M059J (cell line): ENCODE data around the gene PIGO. TPM values are rescaled to one million over a fixed set of nuclear protein-coding genes. Genes with fewer than 3 reads are reported as not detected.

Source experiments
- DNase-seq: peaks from one replicate; pipeline ENCODE4 v3.0.0-alpha.2; 2012; ENCODE audit warnings: low read depth
- total RNA-seq: library from RNA; depleted of rRNA; stranded (reverse); fragments of >200 nt; shearing (Covaris generic); gene quantifications from 2 replicates; pipeline ENCODE4 v1.2.3, GENCODE V29; 2014; rRNA removed

Gene PIGO
- total RNA-seq = 27.5 and 29.2 TPM in 2 replicates

DNA sequence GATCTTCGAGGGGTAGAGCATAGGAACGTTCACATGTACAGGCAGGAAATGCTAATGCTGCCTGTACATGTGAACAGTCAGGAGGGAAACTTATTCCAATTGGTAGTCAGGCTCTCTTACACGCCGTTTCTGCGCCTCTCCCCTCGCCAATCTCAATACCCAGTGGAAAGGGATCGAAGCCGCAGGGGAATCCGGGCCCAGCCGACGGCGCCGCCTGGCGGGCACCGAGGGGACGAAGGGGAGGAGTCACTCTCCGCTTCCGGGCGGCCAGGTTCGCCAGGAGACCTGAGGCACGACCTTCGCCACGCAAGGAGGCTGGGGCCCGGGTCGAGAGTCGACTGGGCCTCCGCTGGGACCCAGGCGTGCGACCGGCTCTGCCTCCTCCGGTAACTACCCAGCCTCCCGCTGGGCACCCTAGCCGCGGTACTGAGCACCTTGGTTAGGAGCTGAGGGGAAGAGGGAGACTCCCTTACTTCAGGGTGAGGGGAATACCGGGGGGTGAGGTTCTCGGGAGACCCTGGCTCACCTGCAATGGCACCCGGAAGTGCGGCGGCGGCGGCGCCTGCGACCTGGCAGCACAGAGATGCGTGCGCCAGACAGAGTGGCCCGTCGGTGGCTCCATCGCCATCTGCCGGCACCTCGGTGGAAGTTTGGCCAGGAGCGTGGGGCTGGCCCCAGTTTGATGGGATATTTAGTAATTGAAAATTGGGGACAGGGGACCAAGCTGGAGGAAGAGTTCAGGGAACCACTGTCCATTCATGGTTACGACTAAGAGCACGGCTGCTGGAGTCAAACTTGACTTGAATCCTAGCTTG lies at the start of gene PIGO:
TSS of gene PIGO (minus strand) at position 557 of the 815 bp plus-strand sequence. CDS start 1,026 bp downstream, outside the sequence.
- DNase-seq = peak; percentile 83

DNA sequence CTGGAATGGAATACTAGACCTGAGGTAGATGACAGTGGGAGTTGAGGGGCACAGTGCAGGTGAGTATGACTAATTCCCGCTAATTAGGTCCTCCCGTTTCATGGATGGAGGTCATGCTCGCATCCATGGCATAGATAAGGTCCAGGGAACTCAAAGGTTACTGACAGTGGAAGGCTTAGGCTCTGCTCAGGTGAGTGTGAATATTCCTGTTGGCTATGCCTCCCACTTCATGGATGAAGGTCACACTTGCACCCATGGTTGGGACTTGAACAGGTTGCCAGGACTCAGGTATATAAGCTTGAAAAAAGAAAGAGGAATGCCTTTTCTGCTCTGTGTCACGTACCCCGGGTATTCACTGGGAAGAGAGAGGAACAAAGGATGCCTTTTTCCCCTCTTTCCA lies 45.6 kb upstream of the PIGO start:
- no peak for DNase-seq

DNA sequence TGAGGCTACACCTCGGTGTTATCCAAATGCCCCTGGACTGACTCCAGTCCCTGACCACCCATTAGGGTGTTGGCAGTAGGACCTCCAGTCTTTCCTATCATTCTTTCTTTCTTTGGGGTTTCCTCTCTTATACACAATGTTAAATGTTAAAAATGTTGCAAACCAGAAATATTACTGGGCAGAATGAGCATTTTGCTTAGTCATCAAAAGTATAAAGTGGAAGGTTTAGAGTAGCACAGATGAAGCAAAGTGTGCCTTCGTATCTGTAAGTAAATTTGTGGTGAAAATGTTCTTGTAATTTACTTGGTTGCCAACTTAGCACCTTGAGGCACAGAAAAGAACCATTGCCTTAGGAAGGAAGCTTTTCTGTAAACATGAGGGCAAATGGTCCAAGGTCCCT lies 43.7 kb upstream of the PIGO start:
- DNase-seq = no peak

DNA sequence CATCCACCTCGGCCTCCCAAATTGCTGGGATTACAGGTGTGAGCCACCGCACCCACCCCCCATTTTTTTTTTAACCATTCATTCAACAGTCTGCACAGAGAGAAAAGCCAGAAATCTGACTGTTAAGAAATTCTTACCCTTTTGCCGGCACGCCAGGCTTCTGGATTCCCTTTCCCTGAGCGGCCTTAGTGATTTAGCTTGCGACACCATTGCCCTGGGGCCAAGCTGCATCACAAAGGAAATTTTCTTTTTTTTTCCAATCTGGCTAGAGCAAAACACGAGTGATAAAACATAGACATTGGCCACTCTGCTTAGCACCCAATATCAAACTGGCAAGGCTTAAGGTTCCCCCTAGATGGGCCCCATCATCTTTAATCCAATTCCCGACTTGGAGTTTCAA lies 40.5 kb upstream of the PIGO start:
- DNase-seq = peak; percentile 27

DNA sequence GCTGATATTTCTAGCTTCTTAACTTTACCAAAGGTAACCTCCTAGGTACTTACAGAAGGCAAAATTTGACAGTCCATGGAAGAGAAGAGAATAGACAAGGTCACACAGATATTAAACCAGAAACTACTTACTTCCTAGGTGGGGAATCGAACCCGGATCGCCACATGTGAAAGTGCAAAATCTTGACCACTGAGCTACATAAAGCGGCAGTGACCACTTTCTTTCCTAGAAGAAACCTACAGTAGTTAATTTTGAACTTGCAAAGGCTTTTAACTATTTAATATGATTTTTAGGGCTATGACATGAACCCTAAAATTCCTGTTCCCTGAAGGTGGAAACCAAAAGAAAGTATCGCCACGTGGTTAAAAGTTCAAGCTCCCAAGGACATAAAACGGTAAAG lies 39.6 kb upstream of the PIGO start:
- DNase-seq = no peak

DNA sequence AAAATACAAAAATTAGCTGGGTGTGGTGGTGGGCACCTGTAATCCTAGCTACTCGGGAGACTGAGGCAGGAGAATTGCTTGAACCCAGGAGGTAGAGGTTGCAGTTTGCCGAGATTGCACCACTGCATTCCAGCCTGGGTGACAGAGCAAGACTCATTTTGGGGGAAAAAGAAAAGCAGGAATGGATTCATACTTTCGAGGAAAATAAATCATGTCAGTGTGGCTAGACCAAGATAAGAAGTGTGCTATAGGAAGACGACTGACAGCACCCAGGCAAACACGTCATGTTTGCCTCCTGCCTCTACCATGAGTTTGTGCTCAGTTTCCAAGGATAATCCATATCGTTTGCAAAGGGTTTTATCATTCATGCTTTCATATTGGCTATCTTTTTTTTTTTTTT lies 38.5 kb upstream of the PIGO start:
- no peak for DNase-seq

DNA sequence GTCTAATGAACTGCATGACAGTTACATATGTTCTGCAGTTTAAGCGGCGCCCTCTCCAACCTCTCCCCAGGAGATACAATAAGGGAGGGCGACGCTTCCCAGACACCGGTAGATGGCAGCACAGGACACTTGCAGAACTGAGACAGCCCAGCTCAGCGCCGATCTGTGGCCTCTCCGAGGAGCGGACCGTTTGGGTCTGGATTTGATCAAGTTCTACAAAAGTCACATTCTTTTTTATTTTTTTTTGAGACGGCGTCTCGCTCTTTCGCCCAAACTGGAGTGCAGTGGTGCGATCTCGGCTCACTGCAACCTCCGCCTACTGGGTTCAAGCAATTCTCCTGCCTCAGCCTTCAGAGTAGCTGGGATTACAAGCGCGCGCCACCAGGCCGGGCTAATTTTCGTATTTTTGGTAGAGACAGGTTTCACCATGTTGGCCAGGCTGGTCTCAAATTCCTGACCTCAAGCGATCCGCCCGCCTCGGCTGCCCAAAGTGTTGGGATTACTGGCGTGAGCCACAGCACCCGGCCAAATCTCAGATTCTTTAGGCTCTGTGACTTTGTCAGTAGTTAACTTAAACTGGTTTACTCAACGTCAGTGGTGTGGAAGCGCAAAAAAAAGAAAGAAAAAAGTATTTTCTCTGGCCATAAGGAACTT lies 20.6 kb upstream of the PIGO start:
- DNase-seq = peak; percentile 95

DNA sequence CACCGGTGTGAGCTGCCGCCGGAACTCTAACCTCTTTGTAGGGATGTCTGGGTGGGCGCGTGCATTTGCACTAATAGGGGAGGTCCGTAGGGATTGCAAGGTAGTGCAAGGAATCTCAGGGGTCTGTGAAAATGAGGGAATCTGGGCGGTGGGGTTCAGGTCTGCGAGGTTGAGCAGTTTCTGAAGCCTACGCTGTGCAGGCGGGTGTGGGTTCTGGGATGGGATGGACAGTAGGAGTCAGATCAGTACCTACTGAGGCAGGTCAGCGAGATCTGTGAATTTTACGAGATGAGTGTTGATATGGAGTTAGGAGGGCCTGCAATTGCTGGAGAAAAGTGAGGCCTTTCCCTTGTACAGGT lies 20.1 kb upstream of the PIGO start:
- DNase-seq = no peak

DNA sequence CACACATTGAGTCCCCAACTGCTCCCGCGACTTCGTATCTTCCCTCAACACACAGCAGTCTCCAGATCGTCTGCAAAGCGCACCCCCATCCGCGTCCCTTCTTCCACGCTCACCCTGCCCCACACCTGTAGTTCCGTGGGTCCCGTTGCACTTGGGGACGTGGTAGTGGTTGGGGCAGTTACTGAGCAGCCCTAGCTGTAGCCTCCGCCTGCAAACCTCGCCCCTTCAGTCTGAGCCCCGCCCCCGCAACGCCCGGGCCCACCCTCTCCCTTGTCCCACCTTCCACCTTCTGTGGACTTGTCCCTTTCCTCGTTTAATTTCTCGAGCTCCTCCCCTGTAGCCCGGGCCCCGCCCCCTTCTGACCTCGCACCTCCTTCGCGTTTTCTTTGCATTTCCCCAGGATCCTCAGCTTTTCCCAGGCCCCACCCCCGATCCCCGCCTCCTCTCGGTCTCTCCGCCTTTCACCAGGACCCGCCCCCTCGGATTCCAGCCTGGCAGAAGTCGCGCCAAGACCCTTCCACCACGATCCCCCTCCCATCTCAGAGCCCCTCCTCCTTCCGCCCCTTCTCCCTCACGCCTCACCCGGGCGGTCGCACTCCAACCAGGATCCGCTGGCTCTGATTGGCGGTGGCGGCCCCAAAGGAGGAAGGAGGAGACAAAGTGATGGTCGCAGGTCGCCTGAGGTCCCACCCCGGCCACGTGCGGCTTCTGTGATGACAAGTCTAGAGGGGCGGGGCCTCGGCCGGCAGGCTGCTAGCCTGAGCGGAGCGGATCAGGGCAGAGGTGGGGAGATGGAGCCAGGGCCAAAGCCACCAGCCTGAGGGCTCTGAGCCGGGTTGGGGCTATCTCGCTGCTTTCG lies 19.5 kb upstream of the PIGO start, which contains the start of gene ATOSB:
TSS of gene ATOSB (minus strand) at position 183 of the 859 bp plus-strand sequence. CDS start 7,588 bp downstream, outside the sequence.
- DNase-seq = peak; percentile 98

DNA sequence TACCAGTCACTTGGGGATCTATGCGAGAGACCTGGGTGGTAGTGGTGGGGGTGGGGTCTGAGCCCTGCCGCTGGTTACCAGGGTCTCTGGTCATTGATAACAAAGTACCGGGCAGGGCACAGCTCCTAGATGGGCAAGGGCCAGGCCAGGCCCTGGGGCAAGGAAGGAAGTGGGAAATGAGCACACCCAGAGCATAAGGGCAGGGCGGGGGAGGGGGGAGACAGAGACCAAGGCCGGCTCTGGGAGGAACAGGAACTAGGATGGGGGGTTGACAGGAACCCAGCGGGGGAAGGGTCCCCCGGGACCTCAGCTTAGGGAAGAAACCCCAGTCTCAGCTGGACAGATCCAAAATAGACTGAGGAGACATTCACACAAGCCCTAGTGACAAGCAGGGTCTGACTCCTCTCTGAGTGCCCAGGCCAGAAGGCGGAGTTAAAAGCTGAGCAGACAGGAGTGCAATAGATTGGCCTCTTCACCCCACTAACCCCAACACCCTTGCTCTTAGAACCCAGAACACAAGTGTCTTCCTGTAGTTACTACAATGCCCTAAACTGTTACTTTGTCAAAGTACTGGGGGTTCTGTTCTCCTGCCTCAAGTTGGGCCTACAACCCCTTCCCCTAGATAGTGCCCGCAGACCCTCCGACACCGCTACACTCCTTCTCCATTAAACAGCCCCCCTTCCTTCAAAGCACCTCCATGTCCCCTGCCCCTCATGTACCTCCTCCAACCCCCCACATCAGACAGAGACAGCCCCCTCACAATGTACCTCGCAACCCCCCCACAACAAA lies 18.6 kb upstream of the PIGO start:
- peak; percentile 80 for DNase-seq

DNA sequence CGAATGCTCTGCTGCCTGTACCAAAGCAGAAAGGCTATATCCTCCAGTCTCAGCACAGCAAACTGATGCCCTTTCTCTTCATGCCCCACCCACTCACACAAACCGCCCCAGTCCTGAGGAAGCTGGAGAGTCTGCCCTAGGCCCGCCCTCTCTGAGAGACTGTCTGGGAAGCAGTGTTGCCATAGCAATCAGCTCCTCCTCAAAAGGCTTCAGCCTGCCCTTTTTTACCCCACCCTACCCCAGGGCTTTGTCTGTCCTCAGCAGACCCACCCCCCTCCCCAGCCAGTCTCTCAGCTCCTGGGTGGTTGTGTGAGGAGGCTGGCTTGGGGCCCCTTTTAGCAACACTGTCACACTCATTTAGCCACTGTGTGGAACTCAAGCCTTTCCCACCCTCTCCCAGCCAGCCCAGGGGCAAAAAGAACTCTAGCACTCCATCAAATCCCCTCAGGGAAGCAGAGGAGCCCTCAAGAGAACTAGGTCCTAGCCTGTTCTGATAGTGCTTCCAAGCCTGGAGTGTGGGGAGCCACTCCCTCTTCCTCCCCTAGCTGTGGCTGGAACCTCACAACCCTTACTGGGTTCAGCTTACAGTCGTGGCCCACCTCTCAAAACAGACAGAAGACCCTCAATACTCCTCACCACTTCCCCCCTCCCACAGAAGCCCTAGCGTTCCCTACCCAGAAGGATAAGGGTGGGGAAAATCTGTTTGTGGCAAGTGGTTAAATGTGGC lies 17.9 kb upstream of the PIGO start:
- DNase-seq = peak; percentile 99

DNA sequence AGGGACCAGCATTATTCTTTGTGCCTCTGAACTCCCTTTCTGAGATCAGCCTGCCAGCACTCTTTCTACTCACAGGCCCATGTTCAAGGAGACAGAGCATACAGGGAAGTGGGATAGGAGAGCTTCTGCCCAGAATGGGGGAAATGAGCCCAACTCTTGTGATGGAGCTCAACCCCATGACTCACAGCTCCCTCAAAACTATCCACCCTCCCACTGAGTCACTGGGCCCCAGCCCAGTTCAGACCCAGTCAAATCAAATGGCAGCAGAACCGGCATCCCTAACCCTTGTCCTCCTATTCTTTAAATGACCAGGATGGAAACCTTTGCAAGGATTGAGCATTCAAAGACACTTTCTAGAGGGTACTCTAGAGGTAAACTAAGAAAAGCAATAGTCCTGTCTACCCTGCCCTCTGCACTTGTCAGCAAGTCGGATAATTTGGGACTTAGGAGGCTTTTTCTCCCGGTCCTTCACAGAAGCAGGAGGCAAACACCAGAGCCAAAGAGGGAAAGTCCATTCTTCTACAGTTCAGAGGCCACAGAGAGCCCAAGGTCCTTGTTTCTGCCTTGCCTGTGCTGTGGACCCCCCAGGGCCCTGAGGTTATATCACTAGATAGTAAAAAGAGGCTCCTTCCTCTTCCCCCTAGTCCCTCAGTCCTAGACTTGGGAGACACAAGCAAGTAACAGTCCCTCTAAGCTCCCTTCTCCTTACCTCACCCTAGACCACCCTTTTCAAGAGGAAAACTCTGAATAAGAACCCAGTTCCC lies 16.0 kb upstream of the PIGO start:
- peak; percentile 81 for DNase-seq

DNA sequence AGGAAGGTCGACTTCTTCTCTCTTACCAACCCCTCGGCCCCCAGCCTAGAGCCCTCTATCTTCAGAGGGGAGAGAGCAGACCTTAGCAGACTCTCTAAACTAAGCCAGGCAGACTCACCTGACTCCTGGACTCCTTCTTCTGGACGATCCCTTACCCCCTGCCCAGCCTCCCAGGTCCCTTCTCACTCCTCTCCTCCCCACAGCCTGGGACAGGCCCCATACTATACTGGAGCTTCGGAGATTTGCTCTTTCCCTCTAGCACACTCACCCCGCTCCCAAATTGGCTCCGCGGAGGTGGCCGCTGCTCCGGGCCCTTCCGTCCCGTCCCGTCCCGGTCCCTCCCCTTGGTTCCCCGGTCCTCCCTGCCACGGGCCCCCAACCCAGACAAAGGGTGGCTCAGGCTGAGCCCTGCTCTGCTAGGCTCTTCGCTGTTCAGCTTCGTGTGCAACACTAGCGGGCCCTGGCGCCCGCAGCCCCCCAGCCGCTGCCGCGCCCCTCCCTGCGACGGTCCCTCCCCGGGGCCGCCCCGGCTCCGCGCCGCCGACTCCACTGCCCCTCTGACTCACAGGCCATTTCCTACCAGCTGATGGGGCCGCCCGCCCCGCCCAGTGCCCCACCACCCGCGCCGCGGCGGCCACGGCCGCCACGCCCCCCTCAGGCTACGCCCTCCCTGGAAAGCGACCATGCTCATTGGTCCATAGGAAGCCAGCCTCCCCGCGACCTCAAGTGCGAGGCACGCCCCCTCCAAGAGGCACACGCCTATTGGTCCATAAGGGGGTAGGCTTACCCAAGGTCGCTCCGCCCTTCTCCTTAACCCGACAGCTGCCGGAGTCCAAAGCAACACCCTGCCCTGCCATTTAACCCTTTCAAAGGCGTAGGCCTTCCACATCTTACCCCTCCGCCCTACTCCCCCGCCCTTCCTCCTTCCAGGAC lies 14.9 kb upstream of the PIGO start:
- peak; percentile 98 for DNase-seq

DNA sequence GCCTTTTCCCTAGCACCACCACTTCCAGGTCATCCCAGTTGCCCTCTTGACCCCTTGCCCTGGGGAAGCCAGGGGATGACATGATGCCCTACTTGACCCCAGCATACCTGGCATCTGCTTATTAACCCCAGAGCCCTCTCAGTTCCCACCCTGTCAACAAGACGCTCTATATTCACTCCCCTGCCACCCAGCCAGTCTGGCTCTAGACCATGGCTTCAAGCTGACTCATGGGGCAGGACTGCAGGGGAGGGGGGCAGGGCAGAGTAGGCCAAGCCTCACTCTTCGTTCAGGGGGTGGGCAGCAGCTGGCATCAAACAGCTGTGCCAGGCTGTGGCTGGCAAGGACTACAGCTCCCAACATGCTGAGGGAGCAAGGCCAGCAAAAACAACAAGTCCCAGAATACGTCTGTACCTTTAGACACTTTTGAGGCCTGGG lies 14.0 kb upstream of the PIGO start:
- DNase-seq = peak; percentile 87

DNA sequence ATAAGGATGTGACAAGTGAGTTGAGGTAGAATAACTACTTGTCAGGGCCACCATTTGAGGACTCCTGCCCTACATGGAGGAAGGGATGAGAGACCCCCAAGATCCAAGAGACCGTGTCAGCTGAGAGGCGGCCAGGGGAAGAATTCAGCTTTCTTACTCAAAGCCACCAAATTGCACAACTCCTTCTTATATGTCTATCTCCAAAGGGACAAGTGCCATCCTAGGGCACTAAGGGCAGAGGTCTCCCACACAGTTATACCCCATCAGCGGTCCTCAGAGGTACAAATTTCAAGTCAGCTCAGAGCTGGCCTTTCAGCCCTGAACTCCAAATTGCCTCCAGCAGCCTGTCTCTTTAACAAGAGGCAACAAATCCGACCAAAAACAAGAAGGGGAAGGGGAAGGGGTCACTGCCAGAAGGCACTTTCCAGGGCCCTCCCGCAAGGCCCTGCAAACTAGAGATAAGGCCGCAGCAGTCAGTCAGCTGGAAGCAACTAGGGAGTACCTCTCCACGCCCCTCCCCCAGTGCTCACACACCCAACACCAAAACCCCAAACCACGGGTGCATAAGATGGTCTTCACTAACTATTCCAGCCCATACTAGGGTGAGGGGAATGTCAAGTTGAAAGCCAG lies 12.7 kb upstream of the PIGO start:
- no peak for DNase-seq

DNA sequence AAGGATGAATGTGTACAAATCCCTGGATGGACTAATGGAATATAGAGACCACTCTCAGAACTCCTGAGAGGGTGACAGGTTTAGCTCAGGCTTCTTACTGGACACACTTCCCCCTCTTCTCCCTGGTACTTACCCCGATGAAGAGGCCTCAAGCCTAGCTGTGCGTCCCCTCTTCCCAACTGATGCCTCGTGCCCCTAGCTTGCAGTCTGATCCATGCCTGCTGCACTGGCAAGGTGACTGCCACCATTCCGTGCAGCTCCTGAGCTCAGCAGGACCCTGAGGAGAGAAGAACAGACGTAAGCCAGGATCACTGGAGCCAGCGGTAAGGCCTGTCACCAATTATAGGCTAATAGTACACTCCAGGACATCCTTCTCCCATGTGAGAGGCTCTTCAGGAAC lies 12.1 kb upstream of the PIGO start:
- no peak for DNase-seq

DNA sequence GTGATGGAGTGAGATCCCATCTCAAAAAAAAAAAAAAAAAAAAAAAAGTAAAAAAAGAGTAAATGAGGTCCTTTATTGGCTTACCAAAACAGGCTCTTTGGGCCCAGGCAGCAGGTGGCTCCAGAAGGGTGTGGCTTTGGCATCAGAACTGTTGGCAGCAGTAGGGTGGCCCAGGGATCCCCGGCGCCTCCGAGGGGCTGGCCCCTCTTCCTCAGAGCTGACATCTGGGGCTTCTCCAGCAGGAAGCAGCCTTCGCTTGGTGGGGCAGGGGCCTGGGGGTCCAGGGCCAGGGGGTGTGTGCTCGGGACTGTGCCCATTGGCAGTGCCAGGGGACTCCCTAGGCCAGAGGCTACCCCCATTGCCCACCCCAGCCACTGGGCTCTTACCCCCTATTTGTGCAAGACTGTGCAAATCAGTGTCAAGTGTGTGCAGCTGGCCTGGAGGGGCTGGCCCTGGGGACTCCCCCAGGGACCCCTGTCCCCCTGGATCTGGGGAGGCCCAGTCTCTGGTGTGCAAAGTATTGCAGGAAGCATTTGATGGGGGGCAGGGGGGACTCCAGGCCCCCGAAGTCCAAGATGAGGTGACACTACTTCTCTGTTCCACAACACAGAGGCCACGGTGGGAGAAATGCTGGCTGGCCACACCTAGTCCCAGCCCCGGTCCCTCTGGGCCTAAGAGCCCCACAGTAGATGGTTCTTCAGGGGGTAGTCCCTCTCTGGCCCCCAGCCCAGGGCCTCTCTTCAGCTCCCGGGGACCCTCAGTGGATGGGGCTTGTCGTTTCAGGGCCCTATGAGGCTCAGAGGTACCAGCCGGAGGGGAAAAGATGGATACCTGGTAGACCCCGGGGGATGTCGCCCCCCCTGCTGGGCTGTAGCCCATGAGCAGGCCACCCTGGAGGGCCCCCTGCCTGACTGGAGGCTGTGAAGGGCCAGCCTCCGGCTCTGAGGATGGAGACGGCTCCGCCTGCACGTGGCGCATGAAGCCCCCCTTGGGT lies 11.2 kb upstream of the PIGO start:
- no peak for DNase-seq
